GM21576 (cell line): ENCODE data around the gene NME7.

Experiments used
- ATAC-seq: cut with Tn5 transposase; IDR thresholded peaks from one replicate; pipeline ENCODE4 v1.9.1; 2021; ENCODE audit warnings: mild to moderate bottlenecking, moderate library complexity; ENCODE audit not compliant: unreplicated experiment

The NME7 gene

GRCh38 chr1:169090308-169090899 lies 277.2 kb downstream of the NME7 start:
- ATAC-seq = no peak

DNA sequence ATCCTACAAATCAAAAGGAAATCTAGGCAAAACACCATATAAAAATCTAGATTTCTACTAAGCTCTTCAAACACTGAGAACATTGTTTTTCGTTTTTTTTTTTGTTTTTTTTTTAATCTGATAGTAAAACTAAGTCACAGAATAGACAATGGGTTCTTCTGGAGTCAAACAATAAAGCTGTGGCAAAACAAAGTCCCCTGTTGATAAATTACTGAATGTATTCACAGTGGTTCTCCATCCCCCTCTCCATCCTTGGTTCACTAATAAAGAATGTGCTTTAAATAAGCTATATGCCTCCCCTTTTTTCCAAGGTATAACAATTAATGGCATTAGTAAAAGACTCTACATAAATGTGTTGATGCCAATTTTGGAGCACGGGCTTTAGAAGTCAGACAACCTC lies 277.8 kb downstream of the NME7 start:
- ATAC-seq = no peak

- no peak for ATAC-seq
These were observed 279.7 kb downstream of the NME7 start for GRCh38 chr1:169087876-169088275.

GRCh38 chr1:169086603-169087455 lies 280.8 kb downstream of the NME7 start:
- ATAC-seq = no peak

DNA sequence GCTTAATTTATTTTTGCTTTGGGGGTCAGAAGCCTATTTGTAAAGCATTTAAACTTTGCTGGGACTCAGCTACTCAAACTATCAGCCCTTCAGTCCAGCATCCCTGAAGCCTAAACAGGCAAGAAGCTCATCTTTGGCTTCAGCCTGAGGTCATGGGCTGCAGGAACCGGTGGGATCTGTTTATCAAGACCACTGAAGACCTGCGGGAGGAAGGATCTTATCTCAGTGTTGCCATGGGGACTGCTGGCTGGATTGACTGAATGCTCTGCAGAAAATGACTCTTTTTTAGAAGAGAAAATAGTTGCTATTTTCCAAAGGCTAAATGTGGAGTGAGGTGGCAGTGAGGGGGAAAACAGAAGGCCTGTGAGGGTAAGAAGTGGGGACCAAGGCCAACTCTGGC lies 281.7 kb downstream of the NME7 start:
- ATAC-seq = no peak
